Sigmoid colon (tissue), 4 donors: ENCODE measurements around the gene MPV17.

Experiments
- CTCF ChIP-seq, 4 experiments: fragments of 450-650 bp in 3 of 4; fragments of 200-600 bp in 1 of 4; IDR thresholded peaks; one replicate each; pipeline ENCODE4 v1.5.1; 2016 to 2019; ENCODE audit warnings: antibody characterized with exemption in 4 of 4, mild to moderate bottlenecking in 3 of 4, moderate library complexity in 2 of 4
- EP300 ChIP-seq, 4 donors: sonication (generic); formaldehyde crosslinking; IDR thresholded peaks; one replicate each; pipeline ENCODE4 v1.6.1; 2017; ENCODE audit warnings: antibody characterized with exemption in 4 of 4
- POLR2A ChIP-seq, 2 donors: fragments of 450-650 bp; IDR thresholded peaks; one replicate each; pipeline ENCODE4 v1.6.1; 2016; ENCODE audit warnings: antibody characterized with exemption in 2 of 2, mild to moderate bottlenecking in 2 of 2, moderate library complexity in 2 of 2

- no peak for TF ChIP-seq POLR2A (IDR thresholded peaks at IDR 0.05)
- no peak for TF ChIP-seq CTCF (IDR thresholded peaks at IDR 0.05)
- no peak for TF ChIP-seq EP300 (IDR thresholded peaks at IDR 0.05)
These were observed 6.1 kb downstream of the MPV17 start for GRCh38 chr2:27316655-27317412.
